Cerebellar cortex (tissue), 1 donor: ENCODE data around the gene CLDN19.
"Not testable (repeated sequence)": the region's sequence is repeated elsewhere in the genome, so short reads cannot be mapped to it uniquely, and the experiment has no call there.

Source experiments
- DNase-seq: peaks from one replicate; pipeline ENCODE4 v3.0.0-alpha.2; 2015; ENCODE audit warnings: low spot score

Gene CLDN19

DNA sequence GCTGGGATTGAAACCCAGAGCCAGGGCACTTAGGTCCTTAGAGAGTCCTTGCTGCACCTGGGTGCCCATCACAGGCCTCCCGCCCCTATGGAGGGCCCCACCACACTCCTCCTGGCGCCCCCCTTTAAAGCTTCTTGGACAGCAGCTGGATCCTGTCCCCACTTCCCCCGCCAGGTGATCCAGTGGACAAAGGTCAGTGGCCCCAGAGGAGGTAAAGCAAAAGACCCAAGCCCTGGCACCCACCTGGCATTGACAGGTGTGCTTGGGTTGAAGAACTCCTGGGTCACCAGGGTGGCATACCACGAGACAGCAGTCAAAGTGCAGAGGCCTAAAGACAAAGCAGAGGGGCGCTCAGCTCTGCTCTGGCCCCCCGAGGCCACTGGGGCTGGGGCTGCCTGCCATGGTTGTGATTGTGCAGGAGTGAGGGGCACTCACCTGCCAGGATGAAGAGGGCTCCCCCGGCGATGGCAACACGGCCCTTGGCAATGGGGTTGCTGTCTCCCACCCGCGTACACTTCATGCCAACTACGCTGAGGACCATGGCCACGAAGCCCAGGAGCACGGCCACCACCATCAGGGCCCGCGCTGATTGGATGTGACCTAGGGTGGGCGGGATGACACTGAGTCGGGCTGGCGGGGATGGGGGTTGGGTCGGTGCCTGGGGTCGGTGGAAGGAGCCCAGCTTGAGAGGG lies 1.9 kb downstream of the CLDN19 start:
- no peak for DNase-seq

DNA sequence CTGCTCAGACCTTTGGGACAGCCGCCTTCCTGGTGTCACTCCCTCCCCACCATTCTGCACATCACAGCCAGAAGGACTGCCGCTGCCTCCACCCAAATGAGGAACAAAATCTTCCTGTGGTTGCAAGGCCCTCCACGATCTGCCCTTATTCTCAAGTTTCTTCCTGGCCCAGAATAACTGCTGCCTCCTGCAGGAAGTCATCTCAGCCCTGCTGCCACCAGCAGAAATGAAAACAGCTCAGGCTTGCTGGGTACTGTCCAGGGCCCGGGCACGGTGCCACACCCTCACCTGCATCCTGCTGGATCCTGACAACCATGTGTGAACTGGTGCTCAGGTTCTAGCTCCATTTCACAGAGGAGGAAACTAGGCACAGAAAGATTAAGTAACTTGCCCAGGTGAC lies 2.8 kb downstream of the CLDN19 start:
- DNase-seq, result peak; percentile 59

DNA sequence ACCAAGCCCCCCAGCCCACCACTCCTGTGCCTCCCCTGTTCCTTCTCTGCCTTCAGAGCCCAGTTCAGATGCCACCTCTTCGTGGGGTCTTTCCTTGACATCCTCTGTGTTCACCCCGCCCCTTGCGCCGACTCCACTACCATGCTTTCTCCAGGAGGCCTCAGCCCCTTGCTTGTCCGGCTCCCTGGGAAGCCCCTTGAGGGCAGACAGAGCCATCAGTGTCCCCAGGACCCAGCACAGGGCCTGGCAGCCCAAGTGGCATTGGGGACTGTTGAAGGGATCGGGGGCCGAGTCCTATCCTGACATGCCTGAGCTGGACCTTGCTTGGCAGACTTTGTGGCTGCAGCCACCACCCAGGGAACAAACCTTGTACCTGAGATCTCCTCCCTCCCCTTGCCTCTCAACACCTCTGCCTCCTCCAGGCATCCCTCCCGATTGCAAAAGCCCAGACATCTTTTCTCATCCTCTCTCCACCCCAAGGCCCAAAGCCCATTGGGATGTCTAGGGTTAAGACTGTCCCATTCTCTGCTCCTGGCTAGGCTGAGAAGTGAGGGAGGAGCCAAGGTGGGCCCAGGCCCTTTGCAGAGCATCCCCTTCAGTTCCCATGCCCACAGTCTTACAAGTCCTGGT lies 3.4 kb downstream of the CLDN19 start:
- DNase-seq, result no peak

DNA sequence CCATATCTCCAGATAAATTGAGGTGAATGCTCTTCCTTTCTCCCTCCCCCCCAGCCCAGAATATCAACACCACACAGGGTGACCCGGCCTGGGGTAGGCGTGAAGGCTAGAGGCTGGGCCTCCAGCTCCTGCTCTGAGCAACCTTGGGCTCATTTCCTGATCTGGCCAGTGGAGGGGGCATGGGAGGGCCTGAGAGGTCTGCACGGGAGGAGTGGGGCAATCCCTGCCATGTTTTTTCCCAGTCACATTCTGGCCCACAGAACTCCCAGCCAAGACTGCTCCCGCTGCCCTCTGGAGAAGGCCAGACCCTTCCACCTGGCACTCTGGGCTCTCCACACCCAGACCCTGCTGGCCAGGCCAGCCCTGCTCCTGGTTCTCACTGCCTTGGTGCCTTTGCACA lies 3.9 kb downstream of the CLDN19 start:
- DNase-seq, result no peak

DNA sequence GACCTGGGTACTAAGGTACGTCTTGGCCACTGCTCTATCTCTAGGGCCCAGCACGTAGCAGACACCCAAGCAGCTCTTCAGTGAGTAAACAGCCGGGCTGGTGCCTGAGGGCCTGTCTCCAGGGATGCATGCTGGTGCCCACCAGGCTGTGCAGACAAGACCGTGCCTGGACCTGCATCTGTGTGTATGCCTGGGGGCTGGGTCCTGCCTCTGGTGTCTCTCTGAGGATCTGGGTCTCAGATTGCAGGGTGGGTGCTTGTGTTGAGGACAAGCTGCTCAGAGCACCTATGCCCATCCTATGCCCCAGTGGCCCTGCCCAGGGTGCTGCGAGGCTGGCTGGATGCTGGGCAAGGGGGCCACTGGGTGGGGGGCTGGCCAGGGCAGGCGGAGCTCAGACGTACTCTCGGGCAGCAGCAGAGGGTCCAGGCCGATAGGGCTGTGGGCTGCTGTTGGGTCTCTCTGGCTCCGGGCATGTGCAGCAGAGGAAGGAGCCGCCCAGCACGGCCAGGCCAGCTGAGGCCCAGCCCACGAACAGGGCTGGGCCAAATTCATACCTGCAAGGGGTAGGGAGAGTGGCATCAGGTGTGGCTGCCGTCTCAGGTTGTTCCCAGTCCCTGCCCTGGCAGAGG lies 4.4 kb downstream of the CLDN19 start:
- DNase-seq, result no peak

DNA sequence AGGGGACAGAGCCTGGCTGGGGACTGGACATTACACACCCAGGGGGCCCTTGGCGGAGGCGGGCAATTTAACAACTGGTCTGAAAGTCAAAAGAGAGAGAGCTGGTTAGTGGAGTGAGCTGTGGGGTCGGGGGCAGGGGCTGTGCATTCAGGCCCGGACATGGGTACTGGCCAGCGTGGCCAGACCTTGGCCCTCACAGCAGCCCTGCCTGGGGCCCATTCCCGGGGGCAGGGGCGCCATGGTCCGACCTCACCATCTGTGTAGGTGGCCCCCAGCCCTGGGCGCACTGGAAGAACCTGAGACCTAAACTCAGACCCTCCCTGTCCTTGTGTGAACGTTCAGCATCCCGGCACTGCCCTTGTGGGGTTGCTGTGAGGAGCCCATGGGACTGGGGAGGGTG lies 5.0 kb downstream of the CLDN19 start:
- no peak for DNase-seq

DNA sequence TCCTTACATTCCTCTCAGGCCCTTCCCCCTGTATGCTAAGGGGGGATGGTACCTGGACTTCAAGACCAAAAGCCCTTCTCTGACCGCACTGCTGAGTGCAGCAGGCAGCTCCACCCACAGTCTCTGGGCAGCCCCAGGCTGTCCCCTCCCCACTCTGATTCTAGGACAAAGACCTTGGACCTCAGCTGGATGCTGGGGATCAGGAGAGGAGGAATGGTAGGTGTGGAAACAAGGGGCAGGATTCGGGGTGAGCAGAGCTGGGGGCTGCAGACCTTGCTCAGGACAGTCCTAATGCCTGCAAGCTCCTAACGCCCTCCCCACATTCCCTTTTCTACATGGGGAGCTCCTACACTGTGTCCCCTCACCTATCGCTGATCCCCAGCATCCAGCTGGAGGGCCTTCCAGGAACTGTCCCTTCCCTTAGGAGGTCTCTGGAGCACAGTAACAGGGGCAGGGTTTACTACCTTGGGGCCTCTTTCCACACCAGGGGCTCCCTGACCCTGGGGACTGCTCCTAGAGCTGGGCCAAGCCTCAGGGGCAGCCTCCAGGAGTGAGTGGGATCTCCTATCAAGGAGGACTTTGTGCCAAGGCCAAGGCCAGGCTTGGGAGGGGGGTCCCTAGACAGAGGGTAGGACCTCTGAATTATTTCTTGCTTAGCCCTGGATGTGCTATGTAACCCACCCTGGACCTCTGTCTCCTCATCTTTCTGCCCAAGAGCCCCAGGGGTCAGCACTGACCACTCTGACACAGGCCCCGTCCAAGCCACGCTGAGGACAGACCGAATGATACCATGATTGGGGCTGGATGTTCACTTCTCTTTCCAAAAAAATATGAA lies 5.6 kb downstream of the CLDN19 start:
- no peak for DNase-seq

DNA sequence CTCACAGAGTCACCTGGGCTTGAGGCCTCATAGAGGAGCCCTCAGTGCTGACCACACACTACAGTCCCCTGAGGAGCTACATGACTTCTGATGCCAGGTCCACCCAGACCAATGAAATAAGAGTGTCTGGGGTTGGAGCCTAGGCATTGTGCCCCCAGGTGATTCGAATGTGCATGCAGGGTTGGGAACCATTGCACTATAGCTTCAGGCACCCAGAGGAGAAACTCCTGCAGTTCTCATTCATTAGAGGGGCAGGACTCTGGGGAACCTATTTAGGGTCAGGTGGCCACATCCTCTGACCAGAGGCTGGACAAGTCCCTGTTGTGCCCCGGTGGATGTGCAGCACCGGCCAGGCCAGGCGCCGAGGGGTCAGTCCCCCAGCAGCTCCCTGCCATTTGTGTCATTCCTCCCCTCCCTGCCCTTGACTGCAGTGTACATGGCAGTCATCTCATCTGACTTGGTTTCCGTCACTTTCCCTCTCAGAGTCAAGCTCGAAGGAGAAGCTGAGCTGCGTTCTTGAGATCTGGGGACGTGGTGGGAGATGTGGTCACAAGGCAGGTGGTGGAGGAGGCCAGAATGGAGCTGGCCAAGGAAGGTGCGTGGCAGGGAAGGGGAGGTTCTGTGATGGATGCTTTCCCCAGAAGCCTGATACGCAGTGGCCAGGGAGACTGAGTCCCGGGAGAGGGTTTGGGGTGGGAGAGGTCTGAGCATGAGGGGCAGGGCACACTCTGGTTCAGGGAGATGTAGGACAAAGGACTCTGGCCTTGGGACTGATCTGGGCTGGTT lies 6.4 kb downstream of the CLDN19 start:
- DNase-seq, result no peak

DNA sequence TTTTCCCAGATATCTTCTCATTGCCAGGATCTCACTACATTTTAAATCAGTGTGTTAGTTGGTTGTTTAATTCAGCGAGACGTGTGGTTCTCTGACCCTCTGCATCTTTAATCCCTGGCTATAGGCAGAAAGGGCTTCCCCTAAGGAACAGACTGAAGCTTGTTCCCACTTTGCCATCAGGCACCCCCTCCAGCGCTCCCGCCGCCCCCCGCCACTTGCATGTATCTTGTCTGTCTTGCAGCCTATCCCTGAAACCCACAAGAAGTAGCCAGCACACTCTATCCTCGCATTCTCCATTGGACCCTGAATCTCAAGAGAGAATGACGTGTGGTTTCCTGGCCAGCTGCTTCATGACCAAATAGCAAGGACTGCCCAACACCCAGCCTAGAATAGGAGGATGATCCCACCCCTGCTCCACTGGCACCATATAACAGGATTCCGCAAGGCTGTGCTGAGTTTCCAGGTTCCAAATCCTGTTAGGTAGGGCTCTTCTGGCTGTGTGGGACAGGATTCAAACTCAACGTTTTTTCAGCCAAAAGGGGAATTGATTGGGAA lies 7.8 kb downstream of the CLDN19 start:
- DNase-seq, result no peak

DNA sequence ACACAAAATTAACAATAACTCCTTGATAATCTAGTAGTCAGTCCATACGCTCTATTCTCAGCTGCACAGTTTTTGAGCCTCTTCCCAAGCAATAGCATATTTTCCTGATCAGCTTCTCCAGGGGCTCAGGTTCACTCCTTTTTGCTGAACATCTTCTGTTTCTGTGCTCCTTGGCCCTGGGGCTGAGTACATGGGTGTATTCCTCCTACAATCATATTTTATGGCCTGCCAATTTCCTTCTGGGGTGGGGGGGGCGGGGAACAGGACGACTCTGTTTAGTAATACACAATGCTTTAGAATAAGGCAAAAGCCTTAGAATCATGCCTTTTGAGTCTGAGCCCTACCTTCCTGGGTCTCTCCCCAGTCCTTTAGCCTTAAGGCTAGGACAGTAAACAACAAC lies 8.5 kb downstream of the CLDN19 start:
- DNase-seq, result no peak

DNA sequence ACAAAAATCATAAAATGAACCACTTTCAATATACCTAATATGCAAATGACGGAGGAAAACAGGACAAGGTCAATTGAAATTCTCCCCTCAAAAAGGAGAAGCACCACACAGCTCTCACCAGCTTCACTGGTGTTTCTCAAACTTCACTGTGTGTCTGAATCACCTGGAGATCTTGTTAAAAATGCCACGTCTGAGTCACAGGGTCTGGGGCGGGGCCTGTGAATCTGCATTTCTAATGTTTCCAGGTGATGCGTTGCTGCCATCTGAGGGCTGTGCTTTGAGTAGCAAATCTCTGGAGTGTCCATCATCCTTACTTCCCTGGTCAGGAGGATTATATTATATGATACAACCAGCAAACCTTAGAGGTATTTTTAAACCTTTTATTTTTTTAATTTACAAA lies 9.0 kb downstream of the CLDN19 start:
- no peak for DNase-seq

DNA sequence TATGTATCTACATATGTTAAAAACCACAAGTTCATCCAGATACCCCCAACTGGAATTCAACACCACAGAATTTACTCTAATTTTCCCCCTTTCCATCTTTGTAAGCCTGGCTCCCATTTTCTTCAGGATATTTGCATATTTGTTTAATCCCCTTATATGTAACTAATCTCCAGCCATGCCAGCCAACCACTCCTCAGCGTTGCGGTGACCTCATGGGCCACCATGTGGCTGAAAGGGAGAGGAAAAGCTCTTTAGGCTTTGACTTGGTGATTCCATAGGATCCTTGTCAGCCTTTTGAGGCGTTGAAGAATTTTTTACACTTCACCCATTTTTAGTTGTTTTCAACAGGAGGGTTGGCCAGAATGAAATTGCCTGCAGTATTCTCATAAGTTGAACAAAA lies 10.0 kb downstream of the CLDN19 start:
- DNase-seq, result no peak

DNA sequence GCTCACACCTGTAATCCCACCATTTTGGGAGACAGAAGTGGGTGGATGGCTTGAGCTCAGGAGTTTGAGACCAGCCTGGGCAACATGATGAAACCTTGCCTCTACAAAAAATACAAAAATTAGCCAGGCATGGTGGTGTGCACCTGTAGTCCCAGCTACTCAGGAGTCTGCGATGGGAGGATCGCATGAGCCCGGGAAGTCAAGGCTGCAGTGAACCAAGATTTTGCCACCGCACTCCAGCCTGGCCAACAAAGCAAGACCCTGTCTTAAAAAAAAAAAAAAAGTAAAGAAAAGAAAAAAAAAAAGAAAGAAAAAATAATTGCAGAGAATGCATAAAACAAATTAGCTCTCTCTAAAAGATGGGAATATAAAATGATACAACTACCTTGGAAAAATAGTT lies 14.2 kb downstream of the CLDN19 start:
- not testable (repeated sequence) for DNase-seq

DNA sequence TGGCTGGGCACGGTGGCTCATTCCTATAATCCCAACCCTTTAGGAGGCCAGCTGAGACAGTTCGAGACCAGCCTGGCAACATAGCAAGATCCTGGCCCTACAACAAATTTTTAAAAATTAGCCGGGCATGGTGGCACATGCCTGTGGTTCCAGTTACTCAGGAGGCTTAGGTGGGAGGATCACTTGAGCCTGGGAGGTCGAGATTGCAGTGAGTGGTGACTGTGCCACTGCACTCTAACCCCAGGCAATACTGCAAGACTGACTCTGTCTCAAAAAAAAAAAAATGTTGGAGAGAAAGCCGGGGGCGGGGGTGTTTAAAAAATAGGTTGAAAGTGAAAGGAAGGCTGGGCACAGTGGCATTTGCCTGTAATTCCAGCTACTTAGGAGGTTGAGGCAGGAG lies 16.5 kb downstream of the CLDN19 start:
- DNase-seq, result no peak

DNA sequence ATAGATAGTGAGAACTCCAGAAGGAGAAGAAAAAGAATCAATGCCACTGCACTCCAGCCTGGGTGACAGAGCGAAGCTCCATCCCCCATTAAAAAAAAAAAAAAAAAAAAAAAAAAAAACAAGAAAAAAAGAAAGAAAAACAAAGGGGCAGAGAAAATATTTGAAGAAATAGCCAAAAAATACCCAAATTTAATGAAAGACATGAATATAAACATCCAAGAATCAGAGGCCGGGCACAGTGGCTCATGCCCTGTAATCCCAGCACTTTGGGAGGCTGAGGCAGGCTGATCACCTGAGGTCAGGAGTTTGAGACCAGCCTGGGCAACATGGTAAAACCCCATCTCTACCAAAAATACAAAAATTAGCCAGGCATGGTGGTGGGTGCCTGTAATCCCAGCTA lies 17.6 kb downstream of the CLDN19 start:
- DNase-seq, result not testable (repeated sequence)

DNA sequence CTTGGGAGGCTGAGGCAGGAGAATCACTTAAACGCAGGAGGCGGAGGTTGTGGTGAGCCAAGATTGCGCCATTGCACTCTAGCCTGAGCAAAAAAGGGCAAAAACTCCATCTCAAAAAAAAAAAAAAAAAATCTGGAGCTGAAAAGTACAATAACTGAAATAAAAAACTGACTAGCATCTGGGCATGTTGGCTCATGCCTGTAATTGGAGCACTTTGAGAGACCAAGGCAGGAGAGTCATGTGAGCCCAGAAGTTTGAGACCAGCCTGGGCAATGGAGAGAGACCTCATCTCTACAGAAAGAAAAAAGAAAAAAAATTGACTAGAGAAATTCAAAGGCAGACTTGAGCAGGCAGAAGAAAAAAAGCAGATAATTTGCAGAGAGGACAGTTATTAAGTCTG lies 18.1 kb downstream of the CLDN19 start:
- DNase-seq, result no peak

DNA sequence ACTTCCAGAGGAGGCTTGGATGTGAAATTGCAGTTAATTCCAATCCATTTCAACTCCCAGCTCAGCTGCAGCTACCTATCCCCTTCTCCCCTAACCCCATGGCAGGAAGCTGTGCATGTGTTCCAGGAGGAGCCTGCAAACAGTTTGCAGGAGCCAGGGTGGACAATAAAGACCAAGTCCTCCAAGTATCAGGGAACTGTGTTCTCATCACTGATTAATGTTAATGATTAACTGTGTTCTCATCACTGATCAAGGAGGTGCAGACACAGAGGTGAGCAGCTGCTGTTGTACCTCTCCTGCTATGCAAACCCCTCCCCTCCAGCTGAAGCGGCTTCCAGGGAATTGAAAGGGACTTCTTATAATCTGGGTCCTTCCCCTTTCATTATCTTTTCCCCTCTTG lies 19.2 kb downstream of the CLDN19 start:
- no peak for DNase-seq

DNA sequence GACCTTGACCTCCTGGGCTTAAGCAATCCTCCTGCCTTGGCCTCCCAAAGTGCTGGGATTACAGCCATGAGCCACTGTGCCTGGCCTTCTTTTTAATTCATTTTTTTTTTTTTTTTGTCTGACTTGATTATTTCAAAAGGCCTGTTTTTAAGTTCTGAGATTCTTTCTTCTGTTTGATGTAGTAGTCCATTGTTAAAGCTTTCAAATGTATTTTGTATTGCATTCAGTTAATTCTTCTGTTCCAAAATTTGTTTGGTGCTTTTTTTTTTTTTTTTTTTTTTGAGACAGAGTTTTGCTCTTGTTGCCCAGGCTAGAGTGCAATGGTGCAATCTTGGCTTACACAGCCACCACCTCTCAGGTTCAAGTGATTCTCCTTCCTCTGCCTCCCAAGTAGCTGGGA lies 25.6 kb downstream of the CLDN19 start:
- DNase-seq, result not testable (repeated sequence)

DNA sequence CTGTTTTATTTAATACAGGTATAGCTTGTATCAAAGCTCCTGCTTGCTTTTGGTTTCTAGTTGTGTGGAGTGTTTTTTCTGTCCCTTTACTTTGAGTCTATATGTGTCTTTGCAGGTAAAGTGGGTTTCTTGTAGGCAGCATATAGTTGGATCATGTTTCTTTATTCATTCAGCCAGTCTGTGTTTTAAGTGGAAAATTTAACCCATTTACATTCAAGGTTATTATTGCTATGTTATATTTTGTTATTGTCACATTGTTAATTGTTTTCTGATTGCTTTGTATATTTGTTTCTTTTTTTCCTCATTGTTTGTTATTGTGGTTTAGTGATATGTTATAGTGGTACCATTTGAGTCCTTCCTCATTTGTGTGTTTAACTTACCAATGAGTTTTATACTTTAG lies 26.7 kb downstream of the CLDN19 start:
- DNase-seq, result no peak

DNA sequence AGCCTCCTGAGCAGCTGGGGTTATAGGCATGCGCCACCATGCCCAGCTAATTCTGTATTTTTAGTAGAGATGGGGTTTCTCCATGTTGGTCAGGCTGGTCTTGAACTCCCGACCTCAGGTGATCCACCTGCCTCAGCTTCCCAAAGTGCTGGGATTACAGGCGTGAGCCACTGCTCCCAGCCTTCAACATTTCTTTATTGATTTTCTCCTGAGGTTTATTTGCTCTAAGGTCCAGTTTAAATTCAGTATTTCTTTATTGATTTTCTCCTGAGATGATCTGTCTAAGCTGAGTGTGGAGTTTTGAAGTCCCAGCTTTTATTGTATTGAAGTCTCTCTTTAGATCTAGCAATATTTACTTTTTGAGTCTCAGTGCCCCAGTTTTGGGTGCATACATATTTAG lies 27.2 kb downstream of the CLDN19 start:
- DNase-seq, result not testable (repeated sequence)

DNA sequence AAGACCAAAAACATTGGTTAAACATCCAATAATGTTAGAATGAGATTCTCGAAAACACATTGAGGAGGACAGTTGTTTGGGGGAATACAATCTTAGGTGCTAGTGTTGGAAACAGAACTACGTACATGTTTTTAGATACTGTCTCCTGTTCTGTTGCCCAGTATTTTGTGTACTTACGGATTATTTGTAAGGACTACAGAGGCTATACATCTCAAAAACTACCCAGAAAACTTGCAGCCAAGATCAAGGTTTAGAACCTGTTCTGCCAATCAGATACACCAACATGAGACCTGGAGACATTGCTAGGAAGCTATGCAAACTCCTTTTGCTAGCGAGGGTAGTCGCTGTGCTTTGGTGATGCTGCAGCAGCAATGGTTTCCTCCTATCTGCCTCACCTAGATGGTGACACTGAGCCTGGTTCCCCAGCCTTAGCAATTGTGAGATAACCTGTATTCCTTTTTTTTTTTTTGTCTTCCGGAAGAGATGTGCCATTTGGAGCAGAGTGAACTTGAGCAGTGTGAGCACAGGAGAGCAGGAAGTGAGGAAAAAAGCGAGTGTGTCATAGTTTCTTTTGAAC lies 36.1 kb downstream of the CLDN19 start:
- DNase-seq, result no peak
